ENCODE results near the gene PRUNE1.

The PRUNE1 gene

GRCh38 chr1:151008244-151009205 is at the start of gene PRUNE1:
Gene PRUNE1 (plus strand): TSS chr1:151008449. CDS start chr1:151008633, 184 bp downstream.
- peak; percentile 99 for DNase-seq

- DNase-seq, result no peak
These were observed 47.6 kb upstream of the PRUNE1 start for GRCh38 chr1:150960646-150961045.

- DNase-seq, result no peak
These were observed 46.5 kb upstream of the PRUNE1 start for GRCh38 chr1:150961756-150962155.

GRCh38 chr1:150963321-150964163 is 44.7 kb upstream of the PRUNE1 start:
- no peak for DNase-seq

- no peak for DNase-seq
These were observed 44.1 kb upstream of the PRUNE1 start for GRCh38 chr1:150964164-150964489.

- no peak for DNase-seq
These were observed 42.6 kb upstream of the PRUNE1 start for GRCh38 chr1:150965605-150966004.

GRCh38 chr1:150966011-150966410 is 42.2 kb upstream of the PRUNE1 start:
- no peak for DNase-seq

GRCh38 chr1:150967936-150968335 is 40.3 kb upstream of the PRUNE1 start:
- DNase-seq, result no peak

- no peak for DNase-seq
These were observed 39.8 kb upstream of the PRUNE1 start for GRCh38 chr1:150968491-150968890.

- no peak for DNase-seq
These were observed 38.6 kb upstream of the PRUNE1 start for GRCh38 chr1:150969626-150970025.

GRCh38 chr1:150970808-150971582 is 37.3 kb upstream of the PRUNE1 start:
- DNase-seq, result peak; percentile 84

- DNase-seq, result peak; percentile 45
These were observed 36.4 kb upstream of the PRUNE1 start for GRCh38 chr1:150971583-150972416.

- no peak for DNase-seq
These were observed 35.8 kb upstream of the PRUNE1 start for GRCh38 chr1:150972417-150972940.

GRCh38 chr1:150973258-150973835 is 34.9 kb upstream of the PRUNE1 start:
- peak; percentile 65 for DNase-seq

GRCh38 chr1:150973836-150974579 is 34.2 kb upstream of the PRUNE1 start:
- peak; percentile 65 for DNase-seq

- DNase-seq, result peak; percentile 81
These were observed 33.4 kb upstream of the PRUNE1 start, which contains the start of gene CERS2 for GRCh38 chr1:150974580-150975478. Gene CERS2 (minus strand): TSS chr1:150974835. CDS start chr1:150969090, 5,745 bp downstream.

- peak; percentile 82 for DNase-seq
These were observed 31.8 kb upstream of the PRUNE1 start for GRCh38 chr1:150976401-150976821.

- DNase-seq, result peak; percentile 99
These were observed 31.2 kb upstream of the PRUNE1 start for GRCh38 chr1:150976879-150977694.

All from OCI-M1 (cell line).